ENCODE measurements around the gene SMG1.
"Not testable (repeated sequence)": the region's sequence is repeated elsewhere in the genome, so short reads cannot be mapped to it uniquely, and the experiment has no call there.

The SMG1 gene

GRCh38 chr16:18901194-18901593 lies 25.0 kb downstream of the SMG1 start:
- not testable (repeated sequence) for H3K4me3 ChIP-seq (ENCODE audit: low read length); H3K9me3 ChIP-seq (ENCODE audit: control insufficient read depth, insufficient read depth, low read length)
- no CpG with 5 or more reads among the region's 1 CpG for WGBS (ENCODE audit: insufficient coverage, insufficient read length)

GRCh38 chr16:18884456-18884855 lies 41.8 kb downstream of the SMG1 start:
- not testable (repeated sequence) for H3K27ac ChIP-seq (ENCODE audit: low read length); H3K36me3 ChIP-seq (ENCODE audit: control insufficient read depth, insufficient read depth, low read length); H3K9me3 ChIP-seq (ENCODE audit: control insufficient read depth, insufficient read depth, low read length); H3K27me3 ChIP-seq (ENCODE audit: control insufficient read depth, insufficient read depth, low read length); H3K4me3 ChIP-seq (ENCODE audit: low read length); DNase-seq (ENCODE audit: low read depth, low spot score); H3K4me1 ChIP-seq (ENCODE audit: control insufficient read depth, insufficient read depth, low read length)
- no CpG with 5 or more reads among the region's 2 CpGs for WGBS (ENCODE audit: insufficient coverage, insufficient read length)

More at GRCh38 chr16:18901194-18901593, 25.0 kb downstream of the SMG1 start:
- DNase-seq (ENCODE audit: low read depth, low spot score); H3K27ac ChIP-seq (ENCODE audit: low read length); H3K4me1 ChIP-seq (ENCODE audit: control insufficient read depth, insufficient read depth, low read length); H3K36me3 ChIP-seq (ENCODE audit: control insufficient read depth, insufficient read depth, low read length); H3K27me3 ChIP-seq (ENCODE audit: control insufficient read depth, insufficient read depth, low read length): not testable (repeated sequence)

GRCh38 chr16:18877734-18878133 lies 48.5 kb downstream of the SMG1 start:
- not testable (repeated sequence) for H3K4me1 ChIP-seq (ENCODE audit: control insufficient read depth, insufficient read depth, low read length); H3K4me3 ChIP-seq (ENCODE audit: low read length); H3K9me3 ChIP-seq (ENCODE audit: control insufficient read depth, insufficient read depth, low read length); H3K27ac ChIP-seq (ENCODE audit: low read length); H3K27me3 ChIP-seq (ENCODE audit: control insufficient read depth, insufficient read depth, low read length); DNase-seq (ENCODE audit: low read depth, low spot score); H3K36me3 ChIP-seq (ENCODE audit: control insufficient read depth, insufficient read depth, low read length)
- no CpG with 5 or more reads among the region's 4 CpGs for WGBS (ENCODE audit: insufficient coverage, insufficient read length)

- H3K9me3 ChIP-seq (ENCODE audit: control insufficient read depth, insufficient read depth, low read length); H3K27me3 ChIP-seq (ENCODE audit: control insufficient read depth, insufficient read depth, low read length); H3K4me3 ChIP-seq (ENCODE audit: low read length); H3K36me3 ChIP-seq (ENCODE audit: control insufficient read depth, insufficient read depth, low read length); H3K27ac ChIP-seq (ENCODE audit: low read length); H3K4me1 ChIP-seq (ENCODE audit: control insufficient read depth, insufficient read depth, low read length); DNase-seq (ENCODE audit: low read depth, low spot score): not testable (repeated sequence)
- no CpG with 5 or more reads among the region's 4 CpGs for WGBS (ENCODE audit: insufficient coverage, insufficient read length)
These were observed 48.9 kb downstream of the SMG1 start for GRCh38 chr16:18877259-18877658.

- not testable (repeated sequence) for H3K4me3 ChIP-seq (ENCODE audit: low read length); H3K27me3 ChIP-seq (ENCODE audit: control insufficient read depth, insufficient read depth, low read length); H3K4me1 ChIP-seq (ENCODE audit: control insufficient read depth, insufficient read depth, low read length); H3K36me3 ChIP-seq (ENCODE audit: control insufficient read depth, insufficient read depth, low read length); H3K9me3 ChIP-seq (ENCODE audit: control insufficient read depth, insufficient read depth, low read length); DNase-seq (ENCODE audit: low read depth, low spot score); H3K27ac ChIP-seq (ENCODE audit: low read length)
- no CpG with 5 or more reads among the region's 5 CpGs for WGBS (ENCODE audit: insufficient coverage, insufficient read length)
These were observed 49.9 kb downstream of the SMG1 start for GRCh38 chr16:18876301-18876700.

GRCh38 chr16:18869043-18869771 lies 57.0 kb downstream of the SMG1 start:
- not testable (repeated sequence) for H3K4me1 ChIP-seq (ENCODE audit: control insufficient read depth, insufficient read depth, low read length); H3K4me3 ChIP-seq (ENCODE audit: low read length); H3K9me3 ChIP-seq (ENCODE audit: control insufficient read depth, insufficient read depth, low read length); H3K36me3 ChIP-seq (ENCODE audit: control insufficient read depth, insufficient read depth, low read length); H3K27ac ChIP-seq (ENCODE audit: low read length); DNase-seq (ENCODE audit: low read depth, low spot score); H3K27me3 ChIP-seq (ENCODE audit: control insufficient read depth, insufficient read depth, low read length)
- no CpG with 5 or more reads among the region's 2 CpGs for WGBS (ENCODE audit: insufficient coverage, insufficient read length)

- not testable (repeated sequence) for H3K27ac ChIP-seq (ENCODE audit: low read length); H3K36me3 ChIP-seq (ENCODE audit: control insufficient read depth, insufficient read depth, low read length); H3K4me1 ChIP-seq (ENCODE audit: control insufficient read depth, insufficient read depth, low read length); DNase-seq (ENCODE audit: low read depth, low spot score); H3K27me3 ChIP-seq (ENCODE audit: control insufficient read depth, insufficient read depth, low read length); H3K4me3 ChIP-seq (ENCODE audit: low read length); H3K9me3 ChIP-seq (ENCODE audit: control insufficient read depth, insufficient read depth, low read length)
- no CpG with 5 or more reads among the region's 2 CpGs for WGBS (ENCODE audit: insufficient coverage, insufficient read length)
These were observed 59.9 kb downstream of the SMG1 start for GRCh38 chr16:18866277-18866823.

- not testable (repeated sequence) for H3K36me3 ChIP-seq (ENCODE audit: control insufficient read depth, insufficient read depth, low read length); H3K4me3 ChIP-seq (ENCODE audit: low read length); H3K27me3 ChIP-seq (ENCODE audit: control insufficient read depth, insufficient read depth, low read length); H3K27ac ChIP-seq (ENCODE audit: low read length); DNase-seq (ENCODE audit: low read depth, low spot score); H3K4me1 ChIP-seq (ENCODE audit: control insufficient read depth, insufficient read depth, low read length); H3K9me3 ChIP-seq (ENCODE audit: control insufficient read depth, insufficient read depth, low read length)
These were observed 63.3 kb downstream of the SMG1 start for GRCh38 chr16:18862891-18863290.

- WGBS (ENCODE audit: insufficient coverage, insufficient read length): no CpG with 5 or more reads among the region's 1 CpG
- Histone ChIP-seq H3K4me1 (ENCODE audit: control insufficient read depth, insufficient read depth, low read length) (no peaks in the 10 kb centered on the region), H3K4me3 (ENCODE audit: low read length) (no peak overlapping the region), H3K27me3 (ENCODE audit: control insufficient read depth, insufficient read depth, low read length) (no peaks in the 10 kb centered on the region), H3K27ac (ENCODE audit: low read length) (no peak overlapping the region), H3K9me3 (ENCODE audit: control insufficient read depth, insufficient read depth, low read length) (no peaks in the 10 kb centered on the region), H3K36me3 (ENCODE audit: control insufficient read depth, insufficient read depth, low read length) (peaks cover 14% of the 10 kb centered on the region; the same call in 1 of the 2 replicates)
- no peak for DNase-seq (ENCODE audit: low read depth, low spot score)
These were observed 71.0 kb downstream of the SMG1 start for GRCh38 chr16:18855196-18855595.

GRCh38 chr16:18853694-18854093 lies 72.5 kb downstream of the SMG1 start:
- H3K4me1 ChIP-seq (ENCODE audit: control insufficient read depth, insufficient read depth, low read length): no peaks in the 10 kb centered on the region
- H3K36me3 ChIP-seq (ENCODE audit: control insufficient read depth, insufficient read depth, low read length): peaks cover 20% of the 10 kb centered on the region
- H3K9me3 ChIP-seq (ENCODE audit: control insufficient read depth, insufficient read depth, low read length): no peaks in the 10 kb centered on the region
- H3K4me3 ChIP-seq (ENCODE audit: low read length): no peak overlapping the region
- no peak for DNase-seq (ENCODE audit: low read depth, low spot score)
- H3K27ac ChIP-seq (ENCODE audit: low read length): no peak overlapping the region
- no peaks in the 10 kb centered on the region for H3K27me3 ChIP-seq (ENCODE audit: control insufficient read depth, insufficient read depth, low read length)

- no peaks in the 10 kb centered on the region for H3K27me3 ChIP-seq (ENCODE audit: control insufficient read depth, insufficient read depth, low read length)
- H3K36me3 ChIP-seq (ENCODE audit: control insufficient read depth, insufficient read depth, low read length): peaks cover 27% of the 10 kb centered on the region
- H3K27ac ChIP-seq (ENCODE audit: low read length): no peak overlapping the region
- no CpG with 5 or more reads among the region's 1 CpG for WGBS (ENCODE audit: insufficient coverage, insufficient read length)
- no peak overlapping the region for H3K4me3 ChIP-seq (ENCODE audit: low read length)
- H3K9me3 ChIP-seq (ENCODE audit: control insufficient read depth, insufficient read depth, low read length): no peaks in the 10 kb centered on the region
- no peak for DNase-seq (ENCODE audit: low read depth, low spot score)
- no peaks in the 10 kb centered on the region for H3K4me1 ChIP-seq (ENCODE audit: control insufficient read depth, insufficient read depth, low read length)
These were observed 73.6 kb downstream of the SMG1 start for GRCh38 chr16:18852647-18853046.
